Measurements from ENCODE around the gene NRCAM.

- TF ChIP-seq CTCF (IDR thresholded peaks at IDR 0.05) (no peak), POLR2A (IDR thresholded peaks at IDR 0.05) (no peak)
Measured at GRCh38 chr7:108396080-108396479, 60.2 kb downstream of the NRCAM start.
